Measurements from ENCODE around the gene GSTM1.
A peak's percentile ranks its signal among the peaks of the same experiment; 100 is the strongest.

Gene GSTM1

DNA sequence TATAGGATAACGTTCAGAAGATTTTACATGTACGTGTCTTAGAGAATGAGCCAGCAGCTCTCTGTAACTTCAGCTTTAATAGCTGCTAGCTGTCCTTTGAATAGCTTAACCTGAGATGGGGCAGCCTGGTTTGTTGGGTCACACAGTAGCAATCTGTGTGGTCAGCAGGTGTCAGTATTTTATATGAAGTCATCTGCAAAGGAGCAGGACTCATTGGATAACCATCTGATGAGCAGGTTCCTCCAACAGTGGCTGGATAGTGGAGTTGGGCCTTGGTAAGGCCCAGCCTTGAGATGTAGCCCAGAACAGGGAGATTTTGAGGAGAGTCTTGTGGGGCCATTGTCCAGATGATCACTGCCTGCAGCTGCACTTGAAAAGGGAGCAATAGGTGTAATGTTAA, 30.9 kb downstream of the GSTM1 start:
- FAIRE-seq, result no peak
- DNase-seq (ENCODE audit: insufficient read length, low spot score), result no peak
- TF ChIP-seq POU2F2 (IDR thresholded peaks at IDR 0.05; ENCODE audit: low read depth, low read length) (no peak), TAF1 (IDR thresholded peaks at IDR 0.05; ENCODE audit: low read depth, low read length) (no peak), SPI1 (IDR thresholded peaks at IDR 0.05; ENCODE audit: low read depth, low read length) (no peak), POLR2AphosphoS5 (IDR thresholded peaks at IDR 0.05; ENCODE audit: low read depth, low read length) (no peak), PAX5 (IDR thresholded peaks at IDR 0.05; ENCODE audit: insufficient read depth, low read length, severe bottlenecking) (no peak), POLR2A (IDR thresholded peaks at IDR 0.05; ENCODE audit: low read depth, low read length) (no peak)

DNA sequence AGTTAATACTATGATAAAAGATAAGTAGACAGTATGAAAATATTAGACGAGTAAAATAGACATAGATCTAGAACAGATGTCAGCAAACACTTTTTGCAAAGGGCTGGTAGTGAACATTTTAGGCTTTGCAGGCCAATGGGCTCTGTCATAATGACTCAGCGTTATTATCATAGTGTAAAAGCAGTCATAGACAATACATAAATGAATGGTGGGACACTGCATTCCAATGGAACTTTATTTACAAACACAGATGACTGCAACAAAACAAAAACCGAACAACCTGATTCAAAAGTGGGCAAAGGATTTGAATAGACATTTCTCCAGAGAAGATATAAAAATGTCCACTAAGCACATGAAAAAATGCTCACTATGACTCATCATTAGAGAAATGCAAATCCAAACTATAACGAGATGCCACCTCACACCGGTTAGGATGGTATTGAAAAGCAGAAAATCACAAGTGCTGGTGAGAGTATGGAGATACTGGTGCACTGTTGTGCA, 31.8 kb downstream of the GSTM1 start:
- FAIRE-seq (peak; percentile 73), DNase-seq (ENCODE audit: insufficient read length, low spot score) (no peak)
- TF ChIP-seq POLR2A (IDR thresholded peaks at IDR 0.05; ENCODE audit: low read depth, low read length) (no peak), PAX5 (IDR thresholded peaks at IDR 0.05; ENCODE audit: insufficient read depth, low read length, severe bottlenecking) (no peak)

DNA sequence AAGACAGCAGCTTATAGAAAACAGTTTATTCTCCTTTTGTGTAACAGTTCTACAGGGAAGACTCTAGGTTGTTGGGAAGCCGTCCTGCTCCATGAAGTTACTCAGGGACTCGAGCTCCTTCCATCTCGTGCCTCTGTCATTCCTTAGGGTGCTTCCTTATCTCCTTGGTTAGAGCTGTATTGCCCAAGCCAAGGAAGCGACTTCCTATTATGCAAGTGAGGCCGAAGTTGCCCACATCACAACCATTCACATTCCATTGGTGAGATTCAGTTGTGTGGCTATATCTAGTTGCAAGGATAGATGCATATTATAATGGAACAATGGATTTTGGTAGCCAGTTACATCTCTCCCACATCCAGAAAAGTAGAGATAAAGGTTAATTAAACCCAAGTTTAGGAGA, 33.4 kb downstream of the GSTM1 start:
- DNase-seq (ENCODE audit: insufficient read length, low spot score) (no peak), FAIRE-seq (no peak)
- no peak for TF ChIP-seq PAX5 (IDR thresholded peaks at IDR 0.05; ENCODE audit: insufficient read depth, low read length, severe bottlenecking)

DNA sequence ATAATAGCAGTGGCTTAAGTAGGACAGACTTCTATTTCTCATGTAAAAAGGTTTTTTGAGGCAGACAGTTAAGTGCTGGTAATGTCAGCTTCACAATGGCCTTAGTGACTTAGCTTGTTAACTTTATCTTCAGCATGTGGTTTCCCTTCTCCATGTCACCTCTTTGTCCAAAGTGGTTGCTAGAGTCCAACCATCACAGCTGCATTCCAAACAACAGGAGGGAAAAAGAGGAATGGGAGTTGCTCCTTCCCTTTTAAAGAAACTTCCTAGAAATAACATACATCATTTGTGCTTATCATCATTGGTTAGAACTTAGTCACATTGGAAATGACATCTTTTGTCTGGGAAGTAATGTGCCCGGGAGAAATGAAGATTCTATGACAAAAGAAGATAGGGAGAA, 34.4 kb downstream of the GSTM1 start:
- TF ChIP-seq POU2F2 (IDR thresholded peaks at IDR 0.05; ENCODE audit: low read depth, low read length), result no peak
- TF ChIP-seq PAX5 (IDR thresholded peaks at IDR 0.05; ENCODE audit: insufficient read depth, low read length, severe bottlenecking), result no peak
- TF ChIP-seq TAF1 (IDR thresholded peaks at IDR 0.05; ENCODE audit: low read depth, low read length), result no peak
- no peak for TF ChIP-seq SPI1 (IDR thresholded peaks at IDR 0.05; ENCODE audit: low read depth, low read length)
- no peak for TF ChIP-seq POLR2A (IDR thresholded peaks at IDR 0.05; ENCODE audit: low read depth, low read length)
- no peak for TF ChIP-seq POLR2AphosphoS5 (IDR thresholded peaks at IDR 0.05; ENCODE audit: low read depth, low read length)
- FAIRE-seq (no peak), DNase-seq (ENCODE audit: insufficient read length, low spot score) (no peak)

DNA sequence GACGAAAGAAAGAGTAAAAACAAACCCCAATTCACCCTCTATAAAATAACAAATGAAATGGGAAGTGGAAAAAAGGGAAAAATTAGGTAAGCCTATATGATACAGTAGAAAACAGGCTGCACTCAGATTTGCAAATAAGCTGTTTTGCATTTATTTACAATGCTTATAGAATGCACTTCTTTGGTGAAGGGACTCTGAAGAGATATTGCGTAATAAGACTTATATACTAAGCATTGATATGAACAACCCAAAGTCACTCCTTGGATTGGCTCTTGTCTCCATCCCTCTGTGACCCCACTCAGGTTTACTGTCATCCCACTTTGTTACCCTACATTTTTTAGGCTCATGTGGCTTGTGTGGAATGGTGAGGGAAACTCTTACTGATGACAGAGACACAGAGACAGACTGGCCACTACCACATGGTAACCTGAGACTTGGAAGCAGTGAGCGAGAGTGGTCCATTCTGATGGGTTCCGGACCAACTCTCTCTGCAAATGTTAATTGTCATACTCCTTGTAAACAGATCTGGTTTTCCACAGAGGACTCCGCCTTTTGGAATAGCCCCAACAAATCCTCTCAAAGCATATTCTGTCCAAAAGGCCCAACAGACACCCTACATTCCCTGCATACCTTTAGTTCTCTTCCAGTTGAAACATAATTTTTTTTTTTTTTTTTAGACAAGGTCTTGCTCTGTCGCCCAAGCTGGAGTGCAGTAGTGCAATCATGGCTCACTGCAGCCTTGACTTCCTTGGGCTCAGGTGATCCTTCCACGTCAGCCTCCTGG, 35.5 kb downstream of the GSTM1 start:
- DNase-seq (ENCODE audit: insufficient read length, low spot score) (no peak), FAIRE-seq (no peak)
- no peak for TF ChIP-seq POU2F2 (IDR thresholded peaks at IDR 0.05; ENCODE audit: low read depth, low read length)

DNA sequence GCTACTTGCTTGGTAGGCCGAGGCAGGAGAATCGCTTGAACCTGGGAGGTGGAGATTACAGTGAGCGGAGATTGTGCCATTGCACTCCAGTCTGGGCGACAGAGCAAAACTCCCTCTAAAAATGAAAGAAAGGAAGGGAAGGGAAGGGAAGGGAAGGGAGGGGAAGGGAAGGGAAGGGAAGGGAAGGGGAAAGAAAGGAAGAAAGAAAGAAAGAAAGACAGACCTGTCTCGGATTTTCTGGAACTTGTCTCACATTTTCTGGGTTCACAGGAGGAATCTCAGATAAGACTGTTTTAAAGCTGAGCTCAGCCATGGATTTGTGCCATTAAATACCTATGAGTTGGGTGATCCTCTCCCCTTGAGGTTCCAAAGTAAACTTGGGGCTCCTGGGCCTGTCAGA, 37.3 kb downstream of the GSTM1 start:
- TF ChIP-seq TAF1 (IDR thresholded peaks at IDR 0.05; ENCODE audit: low read depth, low read length) (no peak), POLR2A (IDR thresholded peaks at IDR 0.05; ENCODE audit: low read depth, low read length) (no peak), PAX5 (IDR thresholded peaks at IDR 0.05; ENCODE audit: insufficient read depth, low read length, severe bottlenecking) (no peak), SPI1 (IDR thresholded peaks at IDR 0.05; ENCODE audit: low read depth, low read length) (no peak), POLR2AphosphoS5 (IDR thresholded peaks at IDR 0.05; ENCODE audit: low read depth, low read length) (no peak), POU2F2 (IDR thresholded peaks at IDR 0.05; ENCODE audit: low read depth, low read length) (no peak)
- FAIRE-seq, result no peak
- no peak for DNase-seq (ENCODE audit: insufficient read length, low spot score)

DNA sequence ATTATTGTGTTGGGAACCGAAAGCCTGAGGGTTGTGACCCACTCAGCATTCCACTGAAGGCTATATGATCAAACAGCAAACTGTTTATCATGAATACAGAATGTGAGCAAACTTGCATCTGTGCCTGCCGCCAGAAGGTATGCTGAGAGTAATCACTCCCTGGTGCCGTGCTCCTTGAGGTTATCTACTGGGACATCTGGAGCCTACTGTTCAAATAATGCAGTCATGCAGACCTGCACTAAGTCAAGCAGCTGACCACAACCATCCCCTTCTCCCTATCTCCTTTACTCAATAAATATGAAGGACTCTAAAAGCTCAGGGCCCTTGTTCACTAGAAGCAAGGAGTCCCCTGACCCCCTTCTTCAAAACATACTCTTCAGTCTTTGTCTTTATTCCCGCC, 37.9 kb downstream of the GSTM1 start:
- DNase-seq (ENCODE audit: insufficient read length, low spot score), result no peak
- no peak for FAIRE-seq
- TF ChIP-seq POU2F2 (IDR thresholded peaks at IDR 0.05; ENCODE audit: low read depth, low read length) (no peak), POLR2A (IDR thresholded peaks at IDR 0.05; ENCODE audit: low read depth, low read length) (no peak), PAX5 (IDR thresholded peaks at IDR 0.05; ENCODE audit: insufficient read depth, low read length, severe bottlenecking) (no peak), POLR2AphosphoS5 (IDR thresholded peaks at IDR 0.05; ENCODE audit: low read depth, low read length) (no peak), SPI1 (IDR thresholded peaks at IDR 0.05; ENCODE audit: low read depth, low read length) (no peak)

DNA sequence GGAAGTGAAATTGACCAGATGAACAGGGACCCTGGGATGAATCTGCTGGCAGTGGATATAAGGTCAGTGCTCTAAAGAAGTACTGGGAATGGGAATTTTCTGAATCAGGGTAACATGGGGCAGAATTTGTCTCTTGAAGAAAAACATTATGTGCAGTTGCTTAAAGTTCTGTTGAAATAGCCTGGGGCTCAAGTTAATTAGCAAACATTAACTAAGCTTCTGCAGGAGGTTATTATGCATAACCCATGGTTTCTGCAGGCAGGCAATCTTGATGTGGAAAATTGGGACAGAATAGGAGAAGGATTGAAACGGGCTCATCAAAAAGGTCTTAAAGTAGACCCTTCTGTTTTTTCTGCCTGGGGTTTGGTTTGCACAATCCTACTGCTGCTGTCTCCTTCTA, 38.4 kb downstream of the GSTM1 start:
- DNase-seq (ENCODE audit: insufficient read length, low spot score) (no peak), FAIRE-seq (no peak)

DNA sequence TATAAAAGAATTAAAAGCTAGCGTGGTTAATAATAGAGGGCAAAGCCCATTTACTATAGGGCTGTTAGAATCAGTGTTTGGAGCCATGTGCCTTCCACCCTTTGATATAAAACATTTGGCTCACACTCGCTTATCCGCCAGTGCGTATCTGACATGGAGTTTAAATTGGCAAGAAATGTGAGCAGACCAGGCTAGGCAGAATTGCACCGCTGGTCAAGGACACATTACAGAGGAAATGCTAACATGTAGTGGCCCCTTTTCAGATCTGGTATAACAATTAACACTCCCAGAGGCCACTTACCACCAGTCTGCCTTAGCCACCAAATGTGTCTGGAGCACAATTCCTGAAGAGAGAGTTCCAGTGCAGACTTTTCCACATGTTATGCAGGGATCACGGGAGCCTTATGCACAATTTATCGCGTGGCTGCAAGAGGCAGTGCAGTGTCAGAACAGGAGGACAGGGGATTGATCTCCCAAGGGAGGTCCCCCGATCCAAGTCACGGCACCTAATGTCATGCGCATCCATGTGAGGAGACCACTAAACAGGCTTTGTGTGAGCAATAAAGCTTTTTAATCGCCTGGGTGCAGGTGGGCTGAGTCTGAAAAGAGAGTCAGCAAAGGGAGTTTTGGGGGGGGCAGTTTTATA, 39.2 kb downstream of the GSTM1 start:
- FAIRE-seq, result no peak
- TF ChIP-seq SPI1 (IDR thresholded peaks at IDR 0.05; ENCODE audit: low read depth, low read length) (no peak), POU2F2 (IDR thresholded peaks at IDR 0.05; ENCODE audit: low read depth, low read length) (no peak), POLR2AphosphoS5 (IDR thresholded peaks at IDR 0.05; ENCODE audit: low read depth, low read length) (no peak), TAF1 (IDR thresholded peaks at IDR 0.05; ENCODE audit: low read depth, low read length) (no peak), POLR2A (IDR thresholded peaks at IDR 0.05; ENCODE audit: low read depth, low read length) (no peak), PAX5 (IDR thresholded peaks at IDR 0.05; ENCODE audit: insufficient read depth, low read length, severe bottlenecking) (no peak)
- no peak for DNase-seq (ENCODE audit: insufficient read length, low spot score)

More for the DNA sequence above, 38.4 kb downstream of the GSTM1 start:
- TF ChIP-seq SPI1 (IDR thresholded peaks at IDR 0.05; ENCODE audit: low read depth, low read length) (no peak), PAX5 (IDR thresholded peaks at IDR 0.05; ENCODE audit: insufficient read depth, low read length, severe bottlenecking) (no peak), POU2F2 (IDR thresholded peaks at IDR 0.05; ENCODE audit: low read depth, low read length) (no peak), TAF1 (IDR thresholded peaks at IDR 0.05; ENCODE audit: low read depth, low read length) (no peak), POLR2AphosphoS5 (IDR thresholded peaks at IDR 0.05; ENCODE audit: low read depth, low read length) (no peak), POLR2A (IDR thresholded peaks at IDR 0.05; ENCODE audit: low read depth, low read length) (no peak)

DNA sequence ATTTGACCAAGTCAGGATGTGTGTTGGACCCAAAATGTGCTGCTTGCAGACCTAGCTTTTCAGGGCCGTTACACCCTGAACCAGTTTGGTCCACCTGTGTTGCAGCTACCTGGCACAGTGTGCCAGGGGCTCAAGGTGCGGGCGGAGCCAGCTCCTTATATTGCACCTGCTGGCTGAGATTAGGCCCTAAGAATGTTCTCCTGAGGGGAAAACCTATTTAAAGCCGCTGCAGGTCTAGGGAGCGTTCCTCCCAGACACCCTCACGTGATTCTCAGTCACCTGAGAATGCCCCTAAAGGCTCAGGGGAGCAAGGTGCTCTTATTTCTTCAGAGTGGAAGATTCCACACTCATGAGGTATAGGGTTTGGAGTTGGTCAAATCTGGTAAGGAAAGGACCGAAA, 41.3 kb downstream of the GSTM1 start:
- no peak for DNase-seq (ENCODE audit: insufficient read length, low spot score)
- TF ChIP-seq SPI1 (IDR thresholded peaks at IDR 0.05; ENCODE audit: low read depth, low read length) (no peak), POU2F2 (IDR thresholded peaks at IDR 0.05; ENCODE audit: low read depth, low read length) (no peak), POLR2AphosphoS5 (IDR thresholded peaks at IDR 0.05; ENCODE audit: low read depth, low read length) (no peak), PAX5 (IDR thresholded peaks at IDR 0.05; ENCODE audit: insufficient read depth, low read length, severe bottlenecking) (no peak), POLR2A (IDR thresholded peaks at IDR 0.05; ENCODE audit: low read depth, low read length) (no peak), TAF1 (IDR thresholded peaks at IDR 0.05; ENCODE audit: low read depth, low read length) (no peak)
- FAIRE-seq, result no peak
